H1 (cell line): ENCODE data around the gene SPTBN5. TPM values are rescaled to one million over a fixed set of nuclear protein-coding genes. Genes with fewer than 3 reads are reported as not detected.

ENCODE experiments used
- CTCF ChIA-PET: fragments of 300-600 bp; sonication (Branson Sonifier 250); formaldehyde crosslinking; loops from one replicate; lab custom pipeline; 2021; ENCODE audit not compliant: partially characterized antibody; lab: Charles Lee
- POLR2A ChIA-PET: fragments of 300-600 bp; sonication (Branson Sonifier 250); formaldehyde crosslinking; loops from one replicate; lab custom pipeline; 2021; ENCODE audit warnings: inconsistent platforms; ENCODE audit not compliant: partially characterized antibody; lab: Charles Lee
- DNase-seq, 2 experiments: peaks; one replicate each; pipeline versions ENCODE4 v3.0.0 to v3.0.0-alpha.2; 2010 to 2022; ENCODE audit warnings: low spot score in 2 of 2, low read depth in 1 of 2, mixed read lengths in 1 of 2
- FAIRE-seq: peaks from 2 replicates; lab custom pipeline; 2011; peaks lifted over from hg19 to GRCh38; lab: Jason Lieb, UNC
- H2AFZ ChIP-seq: 2 replicates; pipeline ENCODE4 v1.8.1; 2012; ENCODE audit warnings: low read length, inconsistent platforms
- H2AK5ac ChIP-seq: 2 replicates; pipeline ENCODE4 v1.6.1; 2013; ENCODE audit warnings: low read depth, low read length
- H2BK120ac ChIP-seq: replicated peaks from 2 replicates; pipeline ENCODE3; 2013; ENCODE audit warnings: low read depth, low read length, inconsistent platforms
- H2BK12ac ChIP-seq: 2 replicates; pipeline ENCODE4 v1.6.1; 2013; ENCODE audit warnings: low read depth, low read length
- H2BK15ac ChIP-seq: 2 replicates; pipeline ENCODE4 v1.6.1; 2013; ENCODE audit warnings: low read length
- H2BK20ac ChIP-seq: 2 replicates; pipeline ENCODE4 v1.6.1; 2013; ENCODE audit warnings: low read length
- H2BK5ac ChIP-seq: 2 replicates; pipeline ENCODE4 v1.6.1; 2013; ENCODE audit warnings: low read depth, low read length
- H3K14ac ChIP-seq: 2 replicates; pipeline ENCODE4 v1.6.1; 2013; ENCODE audit warnings: inconsistent platforms; ENCODE audit not compliant: insufficient read length
- H3K18ac ChIP-seq: 2 replicates; pipeline ENCODE4 v1.6.1; 2013; ENCODE audit warnings: low read length; ENCODE audit errors: extremely low read depth
- H3K23ac ChIP-seq: 2 replicates; pipeline ENCODE4 v1.6.1; 2013; ENCODE audit warnings: inconsistent platforms; ENCODE audit not compliant: insufficient read length
- H3K23me2 ChIP-seq: 2 replicates; pipeline ENCODE4 v1.6.1; 2013; ENCODE audit warnings: low read depth, low read length
- H3K27ac ChIP-seq: 2 replicates; pipeline ENCODE4 v1.6.1; 2011; ENCODE audit warnings: low read depth, low read length, inconsistent platforms
- H3K27me3 ChIP-seq, 4 experiments: replicated peaks in 1 of 4; 1 replicate in 1 of 4; 2 replicates in 3 of 4; pipeline versions ENCODE4 v1.6.1 to v1.8.1; 2011 to 2013; ENCODE audit warnings: low read length in 3 of 4, mild to moderate bottlenecking in 3 of 4, inconsistent platforms in 2 of 4, mixed read lengths in 2 of 4, moderate library complexity in 1 of 4; ENCODE audit not compliant: control insufficient read depth in 3 of 4, insufficient read depth in 3 of 4; ENCODE audit errors: extremely low read depth in 1 of 4
- H3K36me3 ChIP-seq, 4 experiments: 2 replicates each; pipeline versions ENCODE4 v1.6.1 to v1.8.1; 2011 to 2013; ENCODE audit warnings: mild to moderate bottlenecking in 4 of 4, low read length in 3 of 4, moderate library complexity in 2 of 4, control low read depth in 1 of 4, inconsistent platforms in 1 of 4; ENCODE audit not compliant: insufficient read depth in 4 of 4, control insufficient read depth in 2 of 4
- H3K4ac ChIP-seq: replicated peaks from 2 replicates; pipeline ENCODE3; 2013; ENCODE audit warnings: low read length, low read depth, mixed read lengths, inconsistent platforms; ENCODE audit not compliant: insufficient read length
- H3K4me1 ChIP-seq, 4 experiments: replicated peaks in 1 of 4; 1 replicate in 1 of 4; 2 replicates in 3 of 4; pipeline versions ENCODE4 v1.6.1 to v1.8.1; 2011 to 2013; ENCODE audit warnings: low read length in 3 of 4, inconsistent platforms in 2 of 4, mixed read lengths in 1 of 4; ENCODE audit not compliant: insufficient read depth in 4 of 4, control insufficient read depth in 3 of 4
- H3K4me2 ChIP-seq, 2 experiments: 2 replicates each; pipeline versions ENCODE4 v1.6.1 to v1.8.1; 2011 to 2013; ENCODE audit warnings: low read depth in 2 of 2, low read length in 2 of 2, control low read depth in 1 of 2, inconsistent platforms in 1 of 2, mild to moderate bottlenecking in 1 of 2; ENCODE audit not compliant: insufficient read depth in 1 of 2
- H3K4me3 ChIP-seq, 4 experiments: fragments of 200-600, 300-600 bp in 1 of 4; sonication (generic), shearing (Covaris generic), sonication (Bioruptor Twin) in 1 of 4; 2 replicates each; pipeline versions ENCODE4 v1.5.1 to v1.8.1; 2011 to 2016; ENCODE audit warnings: low read length in 4 of 4, low read depth in 3 of 4, control low read depth in 2 of 4, inconsistent platforms in 2 of 4, mild to moderate bottlenecking in 2 of 4, mixed read lengths in 1 of 4, moderate library complexity in 1 of 4; ENCODE audit not compliant: insufficient read depth in 2 of 4; ENCODE audit errors: extremely low read depth in 1 of 4
- H3K56ac ChIP-seq: replicated peaks from 2 replicates; pipeline ENCODE3; 2013; ENCODE audit warnings: low read depth, mild to moderate bottlenecking, mixed read lengths, low read length, inconsistent platforms; ENCODE audit not compliant: insufficient read length
- H3K79me1 ChIP-seq: 2 replicates; pipeline ENCODE4 v1.6.1; 2013; ENCODE audit warnings: low read depth, low read length, control low read depth
- H3K79me2 ChIP-seq, 2 experiments: 2 replicates each; pipeline versions ENCODE4 v1.6.1 to v1.8.1; 2012 to 2013; ENCODE audit warnings: low read length in 2 of 2, mild to moderate bottlenecking in 2 of 2, inconsistent platforms in 1 of 2; ENCODE audit not compliant: insufficient read depth in 2 of 2, control insufficient read depth in 1 of 2
- H3K9ac ChIP-seq, 4 experiments: replicated peaks in 1 of 4; 1 replicate in 1 of 4; 2 replicates in 3 of 4; pipeline versions ENCODE4 v1.6.1 to v1.8.1; 2011 to 2013; ENCODE audit warnings: low read depth in 3 of 4, low read length in 3 of 4, control low read depth in 2 of 4, mild to moderate bottlenecking in 2 of 4, moderate library complexity in 2 of 4, inconsistent platforms in 1 of 4; ENCODE audit errors: extremely low read depth in 1 of 4
- H3K9me3 ChIP-seq, 2 experiments: 2 replicates each; pipeline versions ENCODE4 v1.6.1 to v1.8.1; 2012 to 2013; ENCODE audit warnings: mild to moderate bottlenecking in 2 of 2, moderate library complexity in 2 of 2, control low read depth in 1 of 2, inconsistent platforms in 1 of 2, low read depth in 1 of 2, low read length in 1 of 2, mixed read lengths in 1 of 2; ENCODE audit not compliant: insufficient read depth in 2 of 2
- H4K20me1 ChIP-seq, 2 experiments: replicated peaks in 1 of 2; 2 replicates each; pipeline versions ENCODE3 to v1.8.1; 2011 to 2013; ENCODE audit warnings: inconsistent platforms in 2 of 2, low read length in 2 of 2, mild to moderate bottlenecking in 1 of 2; ENCODE audit not compliant: insufficient read depth in 2 of 2, control insufficient read depth in 1 of 2
- H4K5ac ChIP-seq: 2 replicates; pipeline ENCODE4 v1.6.1; 2013; ENCODE audit warnings: low read length, low read depth, mixed read lengths, inconsistent platforms; ENCODE audit not compliant: insufficient read length
- H4K8ac ChIP-seq: 2 replicates; pipeline ENCODE4 v1.8.0; 2013; ENCODE audit warnings: mild to moderate bottlenecking, moderate library complexity, low read length, inconsistent platforms; ENCODE audit not compliant: insufficient read depth; ENCODE audit errors: extremely low read depth
- H4K91ac ChIP-seq: replicated peaks from 2 replicates; pipeline ENCODE3; 2013; ENCODE audit warnings: low read length, mixed read lengths, inconsistent platforms; ENCODE audit not compliant: insufficient read length
- ATF2 ChIP-seq: IDR thresholded peaks from 2 replicates; pipeline ENCODE4 v1.6.1; 2012; ENCODE audit warnings: low read length, inconsistent platforms
- CREB1 ChIP-seq: IDR thresholded peaks from 2 replicates; pipeline ENCODE4 v1.6.1; 2012; ENCODE audit warnings: inconsistent platforms
- HDAC2 ChIP-seq, 2 experiments: fragments of 300-600 bp in 1 of 2; sonication (generic) in 1 of 2; IDR thresholded peaks; 2 replicates each; pipeline ENCODE4 v1.6.1; 2011 to 2012; ENCODE audit warnings: low read depth in 2 of 2, low read length in 2 of 2, mild to moderate bottlenecking in 2 of 2, moderate library complexity in 2 of 2, borderline replicate concordance in 1 of 2, inconsistent platforms in 1 of 2
- HDAC6 ChIP-seq: IDR thresholded peaks from one replicate; pipeline ENCODE4 v1.7.1; 2012; ENCODE audit warnings: low read depth, mild to moderate bottlenecking, inconsistent platforms, low read length, moderate library complexity
- KDM1A ChIP-seq: fragments of 200-600, 300-600 bp; sonication (generic); IDR thresholded peaks from 2 replicates; pipeline ENCODE4 v1.7.1; 2016; ENCODE audit warnings: mild to moderate bottlenecking, low read length, borderline replicate concordance
- KDM4A ChIP-seq: IDR thresholded peaks from one replicate; pipeline ENCODE4 v1.7.1; 2012; ENCODE audit warnings: low read depth, mild to moderate bottlenecking, moderate library complexity, low read length, inconsistent platforms; ENCODE audit not compliant: severe bottlenecking
- KDM5A ChIP-seq: fragments of 200-600 bp; IDR thresholded peaks from 2 replicates; pipeline ENCODE4 v1.7.1; 2012; ENCODE audit warnings: mild to moderate bottlenecking, low read length, inconsistent platforms, mixed read lengths
- MAFK ChIP-seq: IDR thresholded peaks from 2 replicates; pipeline ENCODE4 v1.6.1; 2012; ENCODE audit warnings: low read depth, mild to moderate bottlenecking, improper control_type of control experiment, low read length
- NANOG ChIP-seq: IDR thresholded peaks from 2 replicates; pipeline ENCODE4 v1.6.1; 2011; ENCODE audit warnings: low read length, low read depth, mild to moderate bottlenecking, inconsistent platforms; ENCODE audit not compliant: insufficient read depth, poor library complexity, severe bottlenecking
- SRF ChIP-seq: IDR thresholded peaks from 2 replicates; pipeline ENCODE4 v1.6.1; 2011; ENCODE audit warnings: mild to moderate bottlenecking, low read depth, low read length, moderate library complexity
- TEAD4 ChIP-seq: IDR thresholded peaks from 2 replicates; pipeline ENCODE4 v1.6.1; 2012; ENCODE audit warnings: low read depth, low read length, inconsistent platforms, mixed read lengths
- YY1 ChIP-seq: IDR thresholded peaks from 2 replicates; pipeline ENCODE4 v1.6.1; 2011; ENCODE audit warnings: low read depth, mild to moderate bottlenecking, low read length
- WGBS, 2 experiments: shearing (Covaris generic) in 1 of 2; methylation state at CpG; one replicate each; pipeline versions ENCODE4 v1.1.6 to v1.1.7; 2013 to 2015; ENCODE audit warnings: low lambda C conversion rate in 2 of 2, mixed read lengths in 2 of 2, inconsistent platforms in 1 of 2, low coverage in 1 of 2, missing lambda C conversion rate in 1 of 2; ENCODE audit not compliant: insufficient replicate concordance in 2 of 2, insufficient coverage in 1 of 2, insufficient read length in 1 of 2; ENCODE audit errors: extremely low coverage in 1 of 2, missing lambda C conversion rate in 1 of 2; 5-methylcytosine and 5-hydroxymethylcytosine counted together
- polyA plus RNA-seq, 7 experiments: library from polyadenylated mRNA; depleted of rRNA in 3 of 7; stranded (reverse) in 5 of 7; unstranded in 2 of 7; fragments of >200 nt in 5 of 7; fragments of 200-250 nt in 2 of 7; gene quantifications; 1 replicate in 5 of 7; 2 replicates in 1 of 7; 4 replicates in 1 of 7; pipeline versions ENCODE4 v1.2.1 to v1.2.3, GENCODE V29; 2011 to 2013; ENCODE audit warnings: missing spikeins in 2 of 7, mixed read lengths in 2 of 7
- total RNA-seq: library from RNA; stranded (reverse); fragmentation: NEBNext Ultra II Directional; extraction: Animal tissue kit (Norgen Biotek cat#: 25700); gene quantifications from 2 replicates; pipeline ENCODE4 v1.2.1, GENCODE V29; 2021

Gene SPTBN5
- total and polyA plus RNA-seq, 2 of the 8 experiments (the other 6 are each of a cell fraction or from before 2014, with no cell fraction given) = 0.32 to 0.84 TPM

GRCh38 chr15:41814534-41814933, 79.3 kb downstream of the SPTBN5 start:
- no peak overlapping the region for H2BK20ac ChIP-seq
- no peak overlapping the region for H3K14ac ChIP-seq
- no peak overlapping the region for H2BK5ac ChIP-seq
- POLR2A ChIA-PET = interaction anchor here (1.3 kb wide), 1 partner anchor 41 kb away, joined by 4 read pairs; no protein-coding TSS in a partner anchor
- no peak overlapping the region for H3K56ac ChIP-seq
- TF ChIP-seq HDAC2 (IDR thresholded peaks at IDR 0.05; ENCODE audit: borderline replicate concordance in 1 of 2, low read depth in 2 of 2, low read length in 2 of 2) (no peak), KDM1A (no peak), YY1 (no peak), SRF (no peak), ATF2 (no peak), KDM5A (no peak), KDM4A (no peak), NANOG (no peak), MAFK (no peak), CREB1 (no peak), TEAD4 (no peak), HDAC6 (no peak)
- no peak overlapping the region for H2AFZ ChIP-seq
- no peak overlapping the region for H2BK120ac ChIP-seq
- no peak overlapping the region for H2BK12ac ChIP-seq
- H3K79me2 ChIP-seq = no peaks in the 10 kb centered on the region
- peaks cover 0 to 3% (median 1%) of the 10 kb centered on the region in 4 experiments; a peak in 5 of 8 replicates for H3K36me3 ChIP-seq
- no peaks in the 10 kb centered on the region for H3K27me3 ChIP-seq
- no peak overlapping the region for H3K23ac ChIP-seq
- H4K20me1 ChIP-seq = peaks cover 0 to 1% of the 10 kb centered on the region in 2 experiments
- no peak overlapping the region for H3K9ac ChIP-seq
- H4K8ac ChIP-seq = no peak overlapping the region
- H3K4me1 ChIP-seq = no peaks in the 10 kb centered on the region; a peak in 2 of 7 replicates
- H2AK5ac ChIP-seq = no peak overlapping the region
- H3K23me2 ChIP-seq = no peaks in the 10 kb centered on the region
- no peak overlapping the region for H3K27ac ChIP-seq
- DNase-seq (no peak), FAIRE-seq (no peak)
- no peak overlapping the region for H2BK15ac ChIP-seq
- no peak overlapping the region for H3K4me2 ChIP-seq
- no peak overlapping the region for H4K5ac ChIP-seq
- no peak overlapping the region for H3K4me3 ChIP-seq
- CTCF ChIA-PET = interaction anchor here (2.0 to 13.7 kb wide), 2 partner anchors 40 to 234 kb away, joined by 9 to 283 read pairs; partner anchors contain the start of gene MAPKBP1
- H3K4ac ChIP-seq = no peak overlapping the region
- no peaks in the 10 kb centered on the region for H3K9me3 ChIP-seq
- H3K79me1 ChIP-seq = no peaks in the 10 kb centered on the region
- no peak overlapping the region for H4K91ac ChIP-seq
- WGBS, 2 experiments = 80% methylated on average over 5 of the region's 5 CpGs; no CpG with 5 or more reads in 1 of the 2 experiments
- no peak overlapping the region for H3K18ac ChIP-seq
